ENCODE data around the gene AURKB.

- TF ChIP-seq, protein P1, sequence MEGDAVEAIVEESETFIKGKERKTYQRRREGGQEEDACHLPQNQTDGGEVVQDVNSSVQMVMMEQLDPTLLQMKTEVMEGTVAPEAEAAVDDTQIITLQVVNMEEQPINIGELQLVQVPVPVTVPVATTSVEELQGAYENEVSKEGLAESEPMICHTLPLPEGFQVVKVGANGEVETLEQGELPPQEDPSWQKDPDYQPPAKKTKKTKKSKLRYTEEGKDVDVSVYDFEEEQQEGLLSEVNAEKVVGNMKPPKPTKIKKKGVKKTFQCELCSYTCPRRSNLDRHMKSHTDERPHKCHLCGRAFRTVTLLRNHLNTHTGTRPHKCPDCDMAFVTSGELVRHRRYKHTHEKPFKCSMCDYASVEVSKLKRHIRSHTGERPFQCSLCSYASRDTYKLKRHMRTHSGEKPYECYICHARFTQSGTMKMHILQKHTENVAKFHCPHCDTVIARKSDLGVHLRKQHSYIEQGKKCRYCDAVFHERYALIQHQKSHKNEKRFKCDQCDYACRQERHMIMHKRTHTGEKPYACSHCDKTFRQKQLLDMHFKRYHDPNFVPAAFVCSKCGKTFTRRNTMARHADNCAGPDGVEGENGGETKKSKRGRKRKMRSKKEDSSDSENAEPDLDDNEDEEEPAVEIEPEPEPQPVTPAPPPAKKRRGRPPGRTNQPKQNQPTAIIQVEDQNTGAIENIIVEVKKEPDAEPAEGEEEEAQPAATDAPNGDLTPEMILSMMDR (IDR thresholded peaks at IDR 0.05) = peak in 1 of 5 experiments; percentile 14
- no peak for TF ChIP-seq POLR2A (IDR thresholded peaks at IDR 0.05)
These were observed 24.0 kb downstream of the AURKB start for GRCh38 chr17:8186446-8186786.
